LNCAP (cell line): ENCODE measurements around the gene VGLL4.

Experiments used
- TF ChIP-seq, protein P1 (sequence below): fragments of 450-650 bp; IDR thresholded peaks from 2 replicates; pipeline ENCODE4 v1.5.1; 2017; ENCODE audit warnings: mild to moderate bottlenecking

VGLL4 gene

DNA sequence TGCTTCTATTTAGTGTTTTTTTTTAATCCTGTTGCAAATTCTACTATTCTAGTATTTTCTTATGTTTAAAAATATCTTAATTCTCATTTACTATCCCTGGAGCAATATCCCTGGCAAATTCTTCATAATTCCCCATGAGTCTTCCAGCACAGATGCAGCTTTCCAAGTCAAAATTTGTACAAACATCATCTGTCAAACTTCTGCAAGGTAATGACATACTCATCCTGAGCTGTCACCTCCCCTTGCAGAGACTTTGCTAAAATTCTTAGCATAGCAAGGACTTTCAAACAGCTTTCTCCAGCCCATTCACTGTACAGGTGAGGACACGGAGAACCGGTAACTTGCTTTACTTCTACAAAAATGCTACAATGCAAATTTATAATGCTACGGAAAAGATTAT, 28.6 kb upstream of the VGLL4 start:
- TF ChIP-seq, protein P1, sequence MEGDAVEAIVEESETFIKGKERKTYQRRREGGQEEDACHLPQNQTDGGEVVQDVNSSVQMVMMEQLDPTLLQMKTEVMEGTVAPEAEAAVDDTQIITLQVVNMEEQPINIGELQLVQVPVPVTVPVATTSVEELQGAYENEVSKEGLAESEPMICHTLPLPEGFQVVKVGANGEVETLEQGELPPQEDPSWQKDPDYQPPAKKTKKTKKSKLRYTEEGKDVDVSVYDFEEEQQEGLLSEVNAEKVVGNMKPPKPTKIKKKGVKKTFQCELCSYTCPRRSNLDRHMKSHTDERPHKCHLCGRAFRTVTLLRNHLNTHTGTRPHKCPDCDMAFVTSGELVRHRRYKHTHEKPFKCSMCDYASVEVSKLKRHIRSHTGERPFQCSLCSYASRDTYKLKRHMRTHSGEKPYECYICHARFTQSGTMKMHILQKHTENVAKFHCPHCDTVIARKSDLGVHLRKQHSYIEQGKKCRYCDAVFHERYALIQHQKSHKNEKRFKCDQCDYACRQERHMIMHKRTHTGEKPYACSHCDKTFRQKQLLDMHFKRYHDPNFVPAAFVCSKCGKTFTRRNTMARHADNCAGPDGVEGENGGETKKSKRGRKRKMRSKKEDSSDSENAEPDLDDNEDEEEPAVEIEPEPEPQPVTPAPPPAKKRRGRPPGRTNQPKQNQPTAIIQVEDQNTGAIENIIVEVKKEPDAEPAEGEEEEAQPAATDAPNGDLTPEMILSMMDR = no peak

- TF ChIP-seq, protein P1 = no peak
Observed at GRCh38 chr3:11671648-11672100, 28.0 kb upstream of the VGLL4 start.

- TF ChIP-seq, protein P1 = no peak
Observed at GRCh38 chr3:11668243-11669235, 24.8 kb upstream of the VGLL4 start.

GRCh38 chr3:11665331-11665730, 21.6 kb upstream of the VGLL4 start:
- TF ChIP-seq, protein P1 = no peak

DNA sequence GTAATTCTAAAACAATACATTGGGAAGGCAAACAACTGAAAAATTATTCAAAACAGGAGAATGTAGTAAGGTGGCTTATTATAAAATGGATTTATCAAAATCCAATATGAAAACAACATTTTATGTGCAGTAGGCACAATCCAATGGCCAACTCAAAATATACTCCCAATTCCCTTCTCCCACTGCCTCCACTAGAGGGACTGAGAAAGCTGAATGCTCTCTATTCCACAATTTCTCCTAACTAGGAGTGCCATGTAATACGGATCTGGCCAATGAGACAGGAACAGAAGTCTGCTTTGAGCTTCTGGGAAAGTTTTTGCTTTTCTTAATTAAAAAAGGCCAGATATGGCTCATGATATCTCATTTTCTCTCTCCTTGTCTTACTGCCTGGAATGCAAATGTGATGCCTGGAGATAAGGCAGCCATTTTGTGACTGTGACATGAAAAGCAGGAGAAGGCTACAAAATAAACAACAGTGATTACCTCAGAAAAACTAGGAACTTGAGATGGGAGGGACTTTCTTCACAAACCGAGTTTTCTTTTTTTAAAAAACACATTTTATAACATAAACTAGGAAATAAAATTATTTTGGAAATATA, 18.8 kb upstream of the VGLL4 start:
- TF ChIP-seq, protein P1 = no peak

GRCh38 chr3:11661827-11662226, 18.1 kb upstream of the VGLL4 start:
- TF ChIP-seq, protein P1 = no peak

DNA sequence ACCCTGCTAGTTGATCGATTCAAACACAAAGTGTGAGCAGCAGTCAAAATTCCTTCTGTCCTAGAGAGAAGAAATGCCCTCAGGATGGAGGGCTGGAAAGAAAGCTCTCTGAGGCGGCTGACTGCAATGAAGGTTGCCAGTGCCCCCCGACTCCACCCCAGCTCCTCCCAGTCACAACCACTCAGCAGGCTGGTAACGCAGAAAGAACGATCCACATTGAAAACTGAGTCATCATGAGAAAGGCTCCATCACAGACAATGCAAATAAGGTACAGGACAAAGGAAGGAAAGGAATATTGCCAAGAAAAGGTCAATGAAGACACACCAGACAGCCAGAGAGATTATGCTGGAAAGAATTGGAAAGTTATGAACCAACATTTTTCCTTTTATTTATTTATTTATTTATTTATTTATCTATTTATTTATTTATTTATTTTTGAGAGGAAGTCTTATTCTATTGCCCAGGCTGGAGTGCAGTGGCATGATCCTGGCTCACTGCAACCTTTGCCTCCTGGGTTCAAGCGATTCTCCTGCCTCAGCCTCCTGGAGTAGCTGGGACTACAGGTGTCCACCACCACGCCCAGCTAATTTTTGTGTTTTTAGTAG, 17.4 kb upstream of the VGLL4 start:
- TF ChIP-seq, protein P1 = no peak
